IPS-15b (cell line): ENCODE data around the gene GRAMD1B.
"Not testable (repeated sequence)": the region's sequence is repeated elsewhere in the genome, so short reads cannot be mapped to it uniquely, and the experiment has no call there.

ENCODE experiments used
- H3K27me3 ChIP-seq: one replicate; pipeline ENCODE4 v1.6.1; 2013; ENCODE audit warnings: low read length; ENCODE audit not compliant: control insufficient read depth, insufficient read depth
- H3K36me3 ChIP-seq: one replicate; pipeline ENCODE4 v1.6.1; 2013; ENCODE audit warnings: low read length; ENCODE audit not compliant: control insufficient read depth, insufficient read depth
- H3K4me1 ChIP-seq: one replicate; pipeline ENCODE4 v1.6.1; 2013; ENCODE audit warnings: mild to moderate bottlenecking, low read length; ENCODE audit not compliant: control insufficient read depth, insufficient read depth
- H3K4me3 ChIP-seq: one replicate; pipeline ENCODE4 v1.5.1; 2013; ENCODE audit warnings: low read depth, low read length
- H3K9ac ChIP-seq: one replicate; pipeline ENCODE4 v1.6.1; 2013; ENCODE audit warnings: low read depth, mild to moderate bottlenecking, low read length
- H3K9me3 ChIP-seq: one replicate; pipeline ENCODE4 v1.6.1; 2013; ENCODE audit warnings: mild to moderate bottlenecking, low read length; ENCODE audit not compliant: control insufficient read depth, insufficient read depth

GRAMD1B gene

DNA sequence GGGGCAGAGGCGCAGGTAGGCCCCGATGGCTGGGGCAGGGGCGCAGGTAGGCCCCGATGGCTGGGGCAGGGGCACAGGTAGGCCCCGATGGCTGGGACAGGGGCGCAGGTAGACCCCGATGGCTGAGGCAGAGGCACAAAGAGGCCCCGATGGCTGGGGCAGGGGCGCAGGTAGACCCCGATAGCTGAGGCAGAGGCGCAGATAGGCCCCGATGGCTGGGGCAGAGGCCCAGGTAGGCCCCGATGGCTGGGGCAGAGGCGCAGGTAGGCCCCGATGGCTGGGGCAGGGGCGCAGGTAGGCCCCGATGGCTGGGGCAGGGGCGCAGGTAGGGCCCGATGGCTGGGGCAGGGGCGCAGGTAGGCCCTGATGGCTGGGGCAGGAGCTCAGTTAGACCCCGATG is 142.7 kb downstream of the GRAMD1B start:
- not testable (repeated sequence) for H3K27me3 ChIP-seq, H3K9me3 ChIP-seq, H3K9ac ChIP-seq, H3K4me3 ChIP-seq, H3K4me1 ChIP-seq, H3K36me3 ChIP-seq

DNA sequence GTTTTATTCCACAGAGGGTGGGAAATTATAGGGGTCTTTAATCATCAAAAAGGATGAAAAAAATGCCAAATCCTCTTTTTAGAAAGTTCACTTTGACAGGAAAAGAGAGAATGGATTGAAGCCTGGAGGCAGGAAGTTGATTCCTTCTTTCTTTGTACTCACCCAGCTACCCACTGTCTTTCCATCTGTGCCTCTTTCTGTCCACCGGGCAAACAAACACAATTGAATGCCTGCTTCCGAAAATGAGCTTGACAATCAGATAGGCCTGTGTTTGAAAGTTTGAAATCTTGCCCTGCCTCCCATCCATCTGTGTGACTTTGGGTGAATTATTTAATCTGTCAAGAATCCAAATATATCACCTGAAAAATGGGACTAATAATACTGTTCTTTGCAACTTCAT is 143.2 kb downstream of the GRAMD1B start:
- Histone ChIP-seq H3K27me3 (no peaks in the 10 kb centered on the region), H3K4me3 (no peak overlapping the region), H3K36me3 (no peaks in the 10 kb centered on the region), H3K9ac (no peak overlapping the region), H3K4me1 (peaks cover 3% of the 10 kb centered on the region), H3K9me3 (no peaks in the 10 kb centered on the region)

DNA sequence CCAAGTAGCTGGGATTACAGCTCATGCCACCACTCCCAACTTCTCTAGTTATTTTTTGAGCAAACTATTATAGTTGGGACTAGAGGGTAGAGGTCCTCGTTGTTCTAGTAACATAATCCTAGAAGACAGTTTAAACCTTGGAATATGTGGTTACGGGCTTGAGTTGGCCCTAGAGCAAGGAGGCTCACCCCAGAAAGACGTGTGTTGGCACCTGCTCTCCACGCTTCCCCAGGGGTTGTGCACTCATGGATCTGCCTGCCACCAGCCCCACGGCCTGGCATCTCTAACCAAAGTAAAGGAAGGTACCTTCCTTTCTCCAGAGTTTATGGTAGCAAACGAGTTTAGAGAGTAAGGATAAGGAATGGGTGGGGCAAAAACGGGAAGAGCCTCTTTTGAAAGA is 145.4 kb downstream of the GRAMD1B start:
- Histone ChIP-seq H3K9ac (no peak overlapping the region), H3K9me3 (no peaks in the 10 kb centered on the region), H3K4me1 (peaks cover 3% of the 10 kb centered on the region), H3K27me3 (no peaks in the 10 kb centered on the region), H3K36me3 (no peaks in the 10 kb centered on the region), H3K4me3 (no peak overlapping the region)

DNA sequence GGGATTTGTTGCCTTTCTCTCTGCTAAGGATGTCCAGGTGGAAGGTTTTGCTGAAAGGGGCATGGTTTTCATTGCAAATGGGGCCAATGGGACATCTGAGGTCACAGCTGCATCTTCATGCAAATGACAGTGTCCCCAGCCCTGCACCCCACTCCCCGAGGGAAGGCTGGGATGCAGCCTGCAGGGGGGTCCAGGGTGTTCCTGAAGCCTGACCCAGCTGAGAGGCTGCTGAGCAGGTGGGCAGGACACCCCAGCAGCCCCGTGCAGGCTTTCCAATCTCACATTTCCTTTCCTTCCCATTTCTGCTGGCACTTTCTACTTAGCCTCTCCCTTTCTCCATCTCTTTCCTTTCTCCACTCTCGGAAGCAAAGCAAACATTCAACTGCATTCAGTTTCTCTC is 146.0 kb downstream of the GRAMD1B start:
- H3K4me1 ChIP-seq: peaks cover 6% of the 10 kb centered on the region
- H3K9me3 ChIP-seq: no peaks in the 10 kb centered on the region
- H3K27me3 ChIP-seq: peaks cover 3% of the 10 kb centered on the region
- no peaks in the 10 kb centered on the region for H3K36me3 ChIP-seq
- H3K9ac ChIP-seq: no peak overlapping the region
- H3K4me3 ChIP-seq: no peak overlapping the region

DNA sequence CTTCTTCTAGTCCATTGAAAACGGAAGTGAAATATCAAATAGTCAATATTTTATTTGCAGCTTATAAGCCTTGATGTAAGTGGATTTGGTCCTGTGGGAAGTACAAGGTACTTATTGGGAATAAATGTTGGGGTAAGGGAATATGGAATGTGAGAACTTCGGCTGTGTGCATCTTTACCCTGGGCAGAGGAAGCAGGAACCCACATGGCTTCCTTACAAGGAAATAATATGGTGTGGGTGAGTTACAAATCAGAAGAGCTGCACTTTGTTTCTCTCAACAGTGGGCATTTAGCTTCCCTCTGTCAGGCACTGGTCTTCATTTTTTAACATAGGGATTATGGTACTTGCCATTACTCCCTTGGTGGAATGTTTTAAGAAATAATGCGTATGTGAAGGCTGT is 146.4 kb downstream of the GRAMD1B start:
- peaks cover 3% of the 10 kb centered on the region for H3K27me3 ChIP-seq
- H3K9ac ChIP-seq: no peak overlapping the region

DNA sequence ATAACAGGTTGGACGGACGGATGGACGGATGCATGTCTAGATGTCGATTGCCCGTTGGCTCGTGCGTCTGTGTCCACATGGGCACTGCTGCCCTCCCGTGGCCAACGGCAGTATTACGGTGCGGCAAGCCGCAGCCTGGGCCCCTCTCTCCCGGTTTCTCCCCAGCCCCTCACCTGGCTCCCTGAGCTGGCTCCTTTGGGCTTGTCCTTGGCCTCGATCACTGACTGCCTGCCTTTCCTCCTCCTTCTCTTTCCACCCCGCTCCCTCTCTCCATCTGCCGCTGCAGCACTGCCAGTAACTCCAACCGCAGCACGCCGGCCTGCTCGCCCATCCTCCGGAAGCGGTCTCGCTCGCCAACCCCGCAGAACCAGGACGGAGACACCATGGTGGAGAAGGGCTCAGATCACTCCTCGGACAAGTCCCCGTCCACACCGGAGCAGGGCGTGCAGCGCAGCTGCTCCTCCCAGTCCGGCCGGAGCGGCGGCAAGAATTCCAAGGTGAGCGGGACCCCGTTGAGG is 147.1 kb downstream of the GRAMD1B start:
- Histone ChIP-seq H3K27me3 (peaks cover 3% of the 10 kb centered on the region), H3K9me3 (no peaks in the 10 kb centered on the region), H3K9ac (no peak overlapping the region), H3K4me3 (no peak overlapping the region), H3K36me3 (no peaks in the 10 kb centered on the region), H3K4me1 (peaks cover 7% of the 10 kb centered on the region)

More for the DNA sequence above, 146.4 kb downstream of the GRAMD1B start:
- H3K36me3 ChIP-seq: no peaks in the 10 kb centered on the region
- peaks cover 7% of the 10 kb centered on the region for H3K4me1 ChIP-seq
- no peak overlapping the region for H3K4me3 ChIP-seq
- no peaks in the 10 kb centered on the region for H3K9me3 ChIP-seq

DNA sequence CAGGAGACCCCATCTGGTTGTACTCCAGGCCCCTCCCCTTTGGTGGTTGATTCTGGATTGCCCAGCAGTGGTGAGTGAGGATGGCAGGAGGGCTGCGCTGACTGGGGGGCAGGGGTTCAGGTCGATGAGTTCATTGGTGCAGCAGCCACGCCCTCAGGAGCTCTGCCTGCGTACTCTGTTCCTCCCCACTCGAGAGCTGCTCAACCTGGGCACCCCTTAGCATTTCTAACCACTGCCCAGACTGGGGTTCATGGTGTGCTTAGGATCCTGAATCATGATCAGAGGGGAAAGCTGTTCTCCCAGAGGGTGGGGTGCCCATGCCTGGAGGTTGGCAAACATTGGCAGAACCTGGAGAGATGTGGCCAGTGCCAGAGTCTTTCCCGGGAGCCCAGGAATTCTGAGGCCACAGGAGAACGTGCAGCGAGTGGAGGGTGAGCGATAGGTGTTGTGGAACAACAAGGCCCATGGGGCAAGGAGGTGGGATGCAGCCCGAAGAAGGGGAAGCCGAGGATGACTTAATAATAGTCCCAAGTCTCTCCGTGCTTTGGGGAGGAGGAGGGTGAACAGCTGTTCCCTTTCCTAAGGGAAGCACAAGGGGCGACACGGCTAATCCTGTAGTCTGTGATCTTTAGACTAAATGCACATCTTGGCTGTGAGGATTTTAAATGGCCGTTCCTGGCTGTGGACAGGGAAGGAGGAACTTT is 148.9 kb downstream of the GRAMD1B start:
- H3K9ac ChIP-seq: no peak overlapping the region
- peaks cover 7% of the 10 kb centered on the region for H3K4me1 ChIP-seq
- H3K4me3 ChIP-seq: no peak overlapping the region

DNA sequence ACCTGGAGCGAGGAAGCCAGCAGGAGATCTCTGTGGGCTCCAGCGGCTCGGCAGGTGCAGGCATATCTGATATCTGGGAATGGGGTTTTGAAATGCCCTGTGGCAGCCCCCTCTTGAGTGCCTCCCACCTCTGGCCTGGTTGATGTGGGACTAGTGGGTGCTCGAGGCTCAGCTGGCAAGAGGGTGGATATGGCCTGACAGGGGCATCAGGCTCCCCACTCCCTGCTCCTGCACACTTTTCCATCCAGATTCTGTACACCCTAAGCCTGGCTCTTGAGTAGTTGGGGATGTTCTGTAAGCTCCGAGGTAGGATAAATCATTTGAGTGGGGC is 149.4 kb downstream of the GRAMD1B start:
- Histone ChIP-seq H3K9ac (no peak overlapping the region), H3K9me3 (no peaks in the 10 kb centered on the region), H3K4me1 (peaks cover 7% of the 10 kb centered on the region), H3K27me3 (peaks cover 3% of the 10 kb centered on the region), H3K4me3 (no peak overlapping the region), H3K36me3 (no peaks in the 10 kb centered on the region)

More for the DNA sequence above, 148.9 kb downstream of the GRAMD1B start:
- no peaks in the 10 kb centered on the region for H3K9me3 ChIP-seq
- H3K27me3 ChIP-seq: peaks cover 3% of the 10 kb centered on the region
- no peaks in the 10 kb centered on the region for H3K36me3 ChIP-seq

DNA sequence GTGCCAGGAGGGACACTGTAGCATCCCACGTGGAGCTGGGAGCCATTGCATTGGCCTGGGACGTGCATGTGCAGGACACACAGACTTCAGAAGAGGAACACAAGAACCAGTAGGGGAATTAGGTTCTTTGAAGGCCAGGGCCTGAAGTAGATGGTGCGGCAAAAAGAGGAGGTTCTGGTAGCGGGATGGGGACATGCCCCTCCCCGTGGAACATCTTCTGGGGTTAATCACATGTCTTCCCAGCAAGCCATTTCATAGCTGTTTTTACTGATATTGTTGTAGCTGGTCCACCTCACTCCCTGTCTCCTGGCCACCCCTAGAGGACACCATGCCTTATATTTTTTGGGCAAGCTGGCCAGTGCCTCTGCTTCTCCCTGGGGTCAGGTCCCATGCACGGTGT is 150.1 kb downstream of the GRAMD1B start:
- H3K4me1 ChIP-seq: peaks cover 7% of the 10 kb centered on the region
- H3K4me3 ChIP-seq: no peak overlapping the region
- H3K27me3 ChIP-seq: peaks cover 3% of the 10 kb centered on the region
- no peaks in the 10 kb centered on the region for H3K36me3 ChIP-seq
- H3K9me3 ChIP-seq: no peaks in the 10 kb centered on the region
- H3K9ac ChIP-seq: no peak overlapping the region

DNA sequence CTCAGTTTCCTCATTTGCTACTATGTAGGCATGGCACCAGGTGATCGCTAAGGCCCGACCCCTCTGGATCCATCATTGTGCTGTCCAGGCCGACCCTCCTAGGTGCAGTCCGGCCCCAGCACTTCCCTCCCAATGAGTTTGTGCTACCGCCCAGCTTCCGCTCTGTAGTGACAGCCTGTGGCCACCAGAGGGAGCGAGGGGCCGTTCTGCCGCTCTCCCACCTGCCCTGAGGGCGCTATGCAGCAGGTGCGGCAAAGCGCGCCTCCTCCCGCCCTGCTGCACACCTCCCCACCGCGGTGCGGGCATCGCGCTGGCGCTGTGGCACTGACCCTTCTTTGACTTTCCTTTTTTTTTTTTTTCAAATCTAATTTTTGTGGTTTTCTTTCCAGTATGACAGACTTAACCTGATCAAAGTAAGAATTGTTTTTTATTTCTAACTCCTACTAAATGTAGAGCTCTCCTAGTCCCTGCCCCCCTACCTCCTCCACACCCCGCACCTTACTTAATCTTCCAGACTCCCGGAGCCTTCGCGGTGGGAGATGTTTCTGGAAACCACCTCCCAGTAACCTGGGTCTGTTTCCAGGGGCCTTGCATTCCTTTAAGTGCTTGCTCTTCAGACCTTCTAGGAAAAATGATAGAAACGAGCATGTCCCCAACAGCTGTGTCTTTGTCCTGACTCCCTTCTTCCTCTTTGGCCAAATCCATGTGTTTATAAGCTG is 150.6 kb downstream of the GRAMD1B start:
- Histone ChIP-seq H3K9me3 (no peaks in the 10 kb centered on the region), H3K4me1 (peaks cover 7% of the 10 kb centered on the region), H3K36me3 (no peaks in the 10 kb centered on the region), H3K27me3 (peaks cover 3% of the 10 kb centered on the region), H3K9ac (no peak overlapping the region), H3K4me3 (peak overlapping the region; percentile 11)

DNA sequence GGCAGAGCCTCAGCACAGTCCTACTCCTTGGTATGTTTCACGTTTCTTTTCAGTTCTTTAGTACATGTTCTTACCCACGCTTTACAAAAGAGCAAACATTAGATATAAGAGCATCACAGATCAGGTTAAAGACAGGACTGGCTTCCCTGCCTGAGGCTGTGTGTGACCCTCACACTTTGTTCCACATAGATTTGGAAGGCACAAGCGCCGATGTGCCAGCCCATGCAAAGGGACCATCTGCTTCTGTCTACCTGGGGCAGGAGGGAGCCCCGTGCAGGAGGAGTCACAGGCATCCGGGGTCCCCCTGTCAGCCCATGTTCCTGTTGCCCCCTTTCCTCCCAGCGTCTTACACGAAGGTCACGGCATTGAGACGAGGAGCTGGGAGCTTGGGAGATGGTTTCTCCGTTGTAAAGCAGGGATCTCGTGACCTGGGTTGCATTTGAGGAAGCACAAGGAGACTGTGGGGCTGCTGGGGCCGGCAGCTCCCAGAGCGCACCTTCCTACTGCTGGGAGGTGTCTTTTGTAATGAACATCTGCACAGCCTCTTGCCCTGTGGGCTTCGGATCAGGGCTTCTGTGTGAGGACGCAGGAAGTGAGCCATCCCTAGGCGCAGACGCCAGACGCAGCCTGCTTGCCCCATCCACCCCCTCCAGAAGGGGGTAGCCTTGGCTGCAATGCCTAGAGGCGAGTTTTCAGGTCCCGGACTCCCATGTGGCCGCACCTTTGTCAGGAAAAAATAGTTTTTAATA is 151.8 kb downstream of the GRAMD1B start:
- Histone ChIP-seq H3K4me3 (no peak overlapping the region), H3K9ac (no peak overlapping the region), H3K36me3 (no peaks in the 10 kb centered on the region), H3K27me3 (peaks cover 3% of the 10 kb centered on the region), H3K9me3 (no peaks in the 10 kb centered on the region), H3K4me1 (peaks cover 4% of the 10 kb centered on the region)
